OCI-LY1 (cell line): ENCODE data around the gene RAB3A.

Experiments
- CTCF ChIP-seq: fragments of 200-600 bp; sonication (generic), shearing (Covaris generic); IDR thresholded peaks from 2 replicates; pipeline ENCODE4 v1.5.1; 2017; ENCODE audit warnings: mild to moderate bottlenecking, antibody characterized with exemption, low read length, moderate library complexity, mixed read lengths
- EZH2 ChIP-seq: fragments of 200-600 bp; sonication (generic), shearing (Covaris generic); IDR thresholded peaks from 2 replicates; pipeline ENCODE4 v1.8.0; 2017; ENCODE audit warnings: borderline replicate concordance, mixed run types, mild to moderate bottlenecking, antibody characterized with exemption, low read length, moderate library complexity, mixed read lengths

- no peak for TF ChIP-seq CTCF
- no peak for TF ChIP-seq EZH2
These were observed 9.1 kb downstream of the RAB3A start for GRCh38 chr19:18194554-18195238.
